Colon (tissue), 2 donors: ENCODE data around the gene SPO11.

ENCODE experiments used
- FAIRE-seq: peaks from 2 replicates; lab custom pipeline; 2012; peaks lifted over from hg19 to GRCh38; lab: Jason Lieb, UNC
- donor health status: control.
- donor health status: control.

Gene SPO11

GRCh38 chr20:57377350-57377749 is 47.7 kb downstream of the SPO11 start:
- no peak for FAIRE-seq

DNA sequence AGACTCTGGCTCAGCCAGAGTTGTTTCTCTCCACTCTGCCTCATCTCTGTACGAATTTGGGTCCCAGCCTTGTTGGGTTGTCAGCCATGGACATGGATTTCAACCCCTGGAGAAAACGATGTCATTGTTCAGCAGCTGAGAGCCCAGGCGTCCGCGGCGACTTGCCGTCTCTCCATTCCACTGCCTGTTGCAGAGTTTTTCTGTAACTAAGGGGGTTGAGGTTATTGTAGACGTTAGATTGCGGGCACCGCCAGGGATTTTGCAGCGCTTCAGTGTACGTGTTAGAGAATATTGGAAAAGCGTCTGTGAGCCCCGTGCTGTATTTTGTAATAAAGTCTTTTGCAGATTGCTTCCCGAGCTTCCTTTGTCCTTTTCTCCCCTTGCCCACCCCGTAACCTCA is 48.5 kb downstream of the SPO11 start:
- no peak for FAIRE-seq

GRCh38 chr20:57378646-57379262 is 49.2 kb downstream of the SPO11 start:
- no peak for FAIRE-seq

- no peak for FAIRE-seq
Observed at GRCh38 chr20:57379263-57379647, 49.7 kb downstream of the SPO11 start.

DNA sequence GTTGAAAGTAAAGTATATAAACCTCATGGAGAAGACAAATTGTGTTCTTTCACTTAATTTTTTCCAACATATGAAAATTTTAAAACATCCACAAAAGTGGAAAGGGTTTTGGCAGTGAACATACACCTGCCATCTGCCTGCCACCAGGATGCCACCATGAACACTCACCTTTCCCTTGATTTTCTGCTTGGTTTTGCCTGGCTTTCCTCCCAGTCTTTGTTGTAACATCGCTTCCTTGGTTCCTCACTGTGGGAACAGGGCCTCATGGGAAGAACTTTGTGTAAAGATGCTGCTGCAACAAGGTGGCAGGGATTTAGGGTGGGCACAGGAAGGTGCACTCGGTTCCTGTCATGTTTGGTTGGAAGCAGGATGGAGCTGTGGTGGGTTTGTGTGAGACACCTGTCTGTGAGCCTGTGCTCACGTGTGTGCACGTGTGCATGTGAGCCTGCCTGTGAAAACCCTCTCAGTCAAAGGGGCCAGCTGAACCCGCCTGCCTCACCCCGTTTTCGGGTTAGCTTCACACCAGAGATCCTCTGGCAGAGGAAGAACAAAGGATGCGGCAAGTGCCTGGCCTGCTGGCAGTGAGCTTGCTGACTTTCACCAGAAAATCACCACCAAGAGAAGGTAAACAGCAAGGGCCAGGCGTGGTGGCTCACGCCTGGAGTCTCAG is 50.6 kb downstream of the SPO11 start:
- FAIRE-seq, result no peak

DNA sequence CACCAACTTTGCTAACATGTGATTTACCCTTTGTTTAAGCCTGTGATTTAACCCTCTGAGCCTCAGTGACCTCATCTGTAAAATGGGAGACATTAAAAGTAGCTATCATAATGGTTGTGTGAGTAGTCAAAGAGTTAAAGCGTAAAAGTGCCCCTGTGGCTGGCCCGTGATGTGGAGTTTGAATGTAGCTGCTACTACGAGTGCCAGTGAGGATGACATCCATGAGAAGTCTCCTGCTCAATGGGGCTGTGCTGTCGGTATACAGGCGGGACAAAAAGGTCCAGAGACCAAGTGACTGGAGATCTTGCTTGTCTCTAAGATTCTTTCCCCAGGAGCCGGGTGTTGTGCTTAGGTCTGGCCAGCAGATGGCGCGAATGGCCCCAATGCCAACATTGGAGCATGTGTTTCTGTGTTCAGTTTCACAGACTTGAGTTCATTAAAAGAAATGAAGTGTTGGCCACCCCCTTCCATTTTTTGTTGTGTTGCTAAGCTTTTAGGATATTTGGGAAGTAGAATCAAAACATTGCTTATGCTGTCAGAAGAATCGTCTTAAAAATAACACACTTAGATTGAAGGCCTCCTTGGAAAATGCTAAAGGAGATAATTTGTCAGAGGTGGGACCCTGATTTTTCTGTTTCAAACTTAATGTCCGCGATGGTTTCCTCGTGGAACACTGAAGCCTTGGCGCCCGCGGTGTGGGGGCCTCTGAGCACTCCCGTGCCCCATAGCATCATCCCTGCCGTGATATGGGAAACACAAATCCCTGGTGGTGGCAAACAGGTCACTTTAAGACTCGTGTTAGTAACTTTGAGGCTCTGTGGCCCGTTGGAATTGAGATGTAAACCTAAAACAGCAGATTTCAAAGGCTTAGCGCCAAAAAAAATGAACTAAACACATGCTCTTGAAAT is 52.2 kb downstream of the SPO11 start:
- FAIRE-seq, result no peak

GRCh38 chr20:57382516-57382915 is 52.9 kb downstream of the SPO11 start:
- no peak for FAIRE-seq

- peak; percentile 41 for FAIRE-seq
Observed at GRCh38 chr20:57383447-57384347, 54.1 kb downstream of the SPO11 start.

DNA sequence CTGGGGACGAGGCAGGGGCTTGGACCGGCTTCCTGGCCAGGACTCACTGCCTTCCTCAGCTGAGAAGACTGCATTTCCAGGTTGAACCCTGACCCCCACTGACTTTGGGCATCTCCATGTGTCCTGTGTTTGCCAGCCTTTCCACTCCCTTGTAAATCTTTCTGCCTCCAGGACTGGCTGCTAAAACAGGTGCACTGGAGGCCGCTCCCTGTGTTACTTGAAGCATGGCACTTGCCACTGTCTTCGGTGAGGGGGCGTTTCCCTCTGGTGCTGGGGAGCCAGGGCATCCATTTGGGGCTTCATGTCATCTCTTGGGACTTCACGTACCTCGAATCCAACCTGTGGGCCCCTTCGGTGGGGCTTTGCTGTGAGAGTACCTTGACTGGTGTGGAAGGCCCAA is 54.9 kb downstream of the SPO11 start:
- no peak for FAIRE-seq

- FAIRE-seq, result no peak
Observed at GRCh38 chr20:57384953-57385761, 55.6 kb downstream of the SPO11 start.

DNA sequence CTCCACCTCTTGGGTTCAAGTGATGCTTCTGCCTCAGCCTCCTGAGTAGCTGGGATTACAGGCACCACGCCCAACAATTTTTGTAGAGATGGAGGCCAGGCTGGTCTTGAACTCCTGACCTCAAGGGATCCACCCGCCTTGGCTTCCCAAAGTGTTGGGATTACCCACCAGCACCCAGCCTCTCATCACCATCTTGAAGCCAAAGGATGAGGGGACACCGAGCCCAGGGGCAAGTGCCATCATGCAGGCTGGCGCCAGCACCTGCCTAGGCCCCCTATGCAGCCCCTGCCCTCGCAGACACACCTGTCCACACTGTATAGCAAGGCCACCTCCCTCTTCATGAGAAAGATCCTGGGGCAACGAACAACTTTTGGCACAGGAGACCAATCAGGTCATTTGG is 56.3 kb downstream of the SPO11 start:
- no peak for FAIRE-seq

DNA sequence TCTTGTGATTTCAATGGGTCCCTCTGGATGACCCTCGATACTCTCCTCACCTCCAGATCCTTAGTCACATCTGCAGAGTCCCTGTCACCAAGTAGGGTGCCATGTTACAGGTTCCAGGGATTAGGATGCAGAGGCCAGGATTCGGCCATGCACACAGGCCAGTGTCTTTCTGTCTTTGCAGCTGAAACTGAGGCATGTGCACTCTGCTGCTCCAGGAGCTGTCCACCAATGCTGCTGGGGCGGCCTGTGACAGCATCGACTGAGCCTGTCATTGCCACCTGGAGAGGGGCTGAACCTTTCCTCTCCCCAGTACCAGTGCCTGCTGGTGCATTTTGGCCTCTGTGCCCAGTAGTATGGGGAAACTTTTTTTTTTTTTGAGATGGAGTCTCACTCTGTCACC is 57.2 kb downstream of the SPO11 start:
- no peak for FAIRE-seq

DNA sequence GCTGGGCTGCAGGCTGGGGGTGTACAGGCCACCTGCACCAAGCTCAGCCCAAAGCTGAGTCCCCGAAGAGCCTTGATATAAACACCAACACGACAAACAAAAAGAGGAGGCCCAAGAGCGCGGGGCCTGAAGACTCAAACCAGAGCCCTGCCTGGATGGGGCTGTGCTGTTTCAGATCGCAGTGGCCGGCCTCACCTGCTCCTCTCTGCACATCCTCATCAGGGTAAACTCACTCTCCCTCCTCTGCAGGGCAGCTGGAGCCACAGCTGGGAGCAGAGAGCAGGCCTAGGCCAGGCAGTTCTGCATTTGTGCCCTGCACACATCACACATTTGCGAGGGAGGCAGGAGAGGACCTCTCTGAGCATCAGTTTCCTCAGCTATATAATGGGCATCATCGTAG is 57.9 kb downstream of the SPO11 start:
- FAIRE-seq, result no peak

GRCh38 chr20:57387945-57388371 is 58.4 kb downstream of the SPO11 start:
- FAIRE-seq, result no peak

DNA sequence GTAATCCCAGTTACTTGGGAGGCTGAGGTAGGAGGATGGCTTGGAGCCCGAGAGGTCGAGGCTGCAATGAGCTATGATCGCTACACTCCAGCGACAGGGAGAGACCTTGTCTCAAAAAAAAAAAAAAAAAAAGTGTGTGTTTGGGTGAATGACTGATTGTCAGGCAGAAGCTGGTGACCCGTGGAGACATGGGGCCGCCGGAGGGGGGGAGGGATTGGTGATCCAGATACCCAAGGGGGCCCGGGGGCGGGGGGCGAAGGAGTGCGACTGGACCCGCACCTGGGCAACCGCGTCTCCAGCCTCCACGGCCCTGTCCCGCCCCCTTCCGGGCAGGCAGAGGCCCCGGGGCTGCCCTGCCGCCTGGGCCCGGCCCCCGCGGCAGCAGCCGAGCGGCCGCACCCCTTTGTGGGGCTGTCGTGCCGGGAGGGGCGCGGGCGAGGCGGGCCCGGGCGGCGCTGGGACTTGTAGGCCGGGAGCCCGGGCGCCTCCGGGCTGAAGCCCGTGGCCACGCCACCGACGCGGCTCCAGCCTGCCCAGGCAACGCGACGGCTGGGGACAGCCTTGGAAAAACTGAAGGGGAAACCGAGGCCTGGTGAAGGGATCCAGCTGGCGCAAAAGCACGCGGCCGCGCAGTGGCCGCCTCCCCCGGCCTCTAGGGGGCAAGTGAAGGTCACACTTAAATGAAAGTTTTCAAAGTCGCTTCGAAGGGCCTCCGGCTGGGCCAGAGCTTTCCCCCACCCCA is 59.5 kb downstream of the SPO11 start:
- FAIRE-seq, result no peak

GRCh38 chr20:57389695-57390603 is 60.3 kb downstream of the SPO11 start:
- FAIRE-seq, result no peak

DNA sequence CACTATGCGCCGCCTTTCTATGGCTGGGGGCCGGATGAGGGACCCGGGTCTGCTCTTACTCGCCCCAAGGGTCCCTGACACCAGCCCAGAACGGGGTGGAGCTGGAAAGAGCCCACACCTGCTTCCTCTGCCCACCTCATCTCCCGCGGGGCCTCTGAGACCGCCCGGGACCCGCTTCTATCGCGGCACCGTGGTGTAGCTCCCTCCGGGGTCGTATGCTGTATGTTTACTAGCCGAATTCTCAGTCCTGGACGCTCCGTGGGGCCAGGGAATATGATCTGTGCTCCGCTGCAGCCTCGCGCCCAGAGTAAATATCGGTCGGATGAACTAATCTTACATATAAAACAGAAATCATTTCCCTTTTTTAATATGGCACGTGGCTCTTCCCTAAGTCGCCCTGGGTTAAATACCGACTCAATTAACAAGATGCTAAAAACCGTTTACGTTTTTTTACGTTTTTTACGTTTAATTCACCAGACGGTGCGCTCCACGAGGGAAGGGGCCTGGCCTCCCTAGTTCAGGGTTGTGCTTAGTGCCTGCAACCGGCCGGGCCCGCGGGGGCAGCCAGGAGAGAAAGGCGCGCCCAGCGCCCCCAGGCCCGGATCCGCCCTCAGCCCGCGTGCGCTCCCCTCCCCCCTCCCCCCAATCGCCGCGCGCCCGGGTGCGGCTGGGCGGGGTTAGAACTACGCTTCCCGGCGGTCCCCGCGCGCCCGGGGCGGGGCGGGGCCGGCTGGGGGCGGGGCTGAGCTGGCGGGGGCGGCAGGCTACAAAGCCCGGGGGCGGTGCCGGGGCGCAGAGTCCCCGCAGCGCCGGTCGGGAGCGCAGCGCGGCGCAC is 61.2 kb downstream of the SPO11 start, which contains the start of gene RBM38:
Gene RBM38 (plus strand): TSS at position 793 of the 835 bp plus-strand sequence. CDS start 186 bp downstream, outside the sequence.
- no peak for FAIRE-seq
